ENCODE data around the gene PRKG1. TPM values are rescaled to one million over a fixed set of nuclear protein-coding genes. Genes with fewer than 3 reads are reported as not detected.

The PRKG1 gene
- total RNA-seq, 1 donor from 2014 or later = 26.4 TPM

GRCh38 chr10:51326174-51326573 is 251.9 kb downstream of the PRKG1 start:
- H3K27me3 Mint-ChIP-seq (ENCODE audit: insufficient read depth, low read depth) = peaks cover 2% of the 10 kb centered on the region
- Histone ChIP-seq H3K27me3 (no peaks in the 10 kb centered on the region), H2AFZ (replicated peaks) (no peak overlapping the region), H3F3A (ENCODE audit: low read depth) (no peaks in the 10 kb centered on the region), H3K4me1 (no peaks in the 10 kb centered on the region), H3K4me2 (no peak overlapping the region), H4K20me1 (ENCODE audit: low read depth) (no peaks in the 10 kb centered on the region), H3K4me3 (no peak overlapping the region), H3K9me3 (ENCODE audit: low read depth) (no peaks in the 10 kb centered on the region), H3K9ac (no peak overlapping the region), H3K79me2 (ENCODE audit: low read depth) (no peaks in the 10 kb centered on the region), H3K27ac (no peak overlapping the region), H3K36me3 (no peaks in the 10 kb centered on the region)
- no peak for DNase-seq (ENCODE audit: low spot score)
- peaks cover 7% of the 10 kb centered on the region for H3K9me3 Mint-ChIP-seq
- no peak overlapping the region for H3K4me3 Mint-ChIP-seq
- H3K36me3 Mint-ChIP-seq = no peaks in the 10 kb centered on the region
- no peak for TF ChIP-seq EZH2phosphoT487 (IDR thresholded peaks at IDR 0.05)
- no peak for TF ChIP-seq CTCF (IDR thresholded peaks at IDR 0.05)
- TF ChIP-seq EZH2 (IDR thresholded peaks at IDR 0.05) = no peak
- H3K27ac Mint-ChIP-seq = no peak overlapping the region
- H3K4me1 Mint-ChIP-seq = no peaks in the 10 kb centered on the region

- Histone ChIP-seq H3K79me2 (ENCODE audit: low read depth) (no peaks in the 10 kb centered on the region), H3F3A (ENCODE audit: low read depth) (no peaks in the 10 kb centered on the region), H3K9ac (no peak overlapping the region), H3K9me3 (ENCODE audit: low read depth) (no peaks in the 10 kb centered on the region), H3K4me3 (no peak overlapping the region), H4K20me1 (ENCODE audit: low read depth) (no peaks in the 10 kb centered on the region), H3K27ac (no peak overlapping the region), H3K4me2 (no peak overlapping the region), H2AFZ (replicated peaks) (no peak overlapping the region), H3K4me1 (no peaks in the 10 kb centered on the region), H3K36me3 (no peaks in the 10 kb centered on the region), H3K27me3 (no peaks in the 10 kb centered on the region)
- Mint-ChIP-seq H3K36me3 (no peaks in the 10 kb centered on the region), H3K9me3 (peaks cover 7% of the 10 kb centered on the region), H3K27ac (no peak overlapping the region), H3K4me1 (no peaks in the 10 kb centered on the region), H3K27me3 (ENCODE audit: insufficient read depth, low read depth) (peaks cover 2% of the 10 kb centered on the region), H3K4me3 (no peak overlapping the region)
- TF ChIP-seq EZH2phosphoT487 (IDR thresholded peaks at IDR 0.05) (no peak), EZH2 (IDR thresholded peaks at IDR 0.05) (no peak), CTCF (IDR thresholded peaks at IDR 0.05) (no peak)
- DNase-seq (ENCODE audit: low spot score) = no peak
These were observed 253.1 kb downstream of the PRKG1 start for GRCh38 chr10:51327432-51327831.

GRCh38 chr10:51340366-51340765 is 266.1 kb downstream of the PRKG1 start:
- H3K9ac ChIP-seq = no peak overlapping the region
- no peaks in the 10 kb centered on the region for H3K9me3 Mint-ChIP-seq
- no peaks in the 10 kb centered on the region for H3K4me1 Mint-ChIP-seq
- no peaks in the 10 kb centered on the region for H3K27me3 Mint-ChIP-seq (ENCODE audit: insufficient read depth, low read depth)
- no peaks in the 10 kb centered on the region for H3K9me3 ChIP-seq (ENCODE audit: low read depth)
- no peaks in the 10 kb centered on the region for H3K27me3 ChIP-seq
- no peak for DNase-seq (ENCODE audit: low spot score)
- no peak overlapping the region for H3K27ac ChIP-seq
- peaks cover 9% of the 10 kb centered on the region for H3K4me1 ChIP-seq
- H3K4me3 ChIP-seq = no peak overlapping the region
- no peaks in the 10 kb centered on the region for H3K36me3 ChIP-seq
- no peak for TF ChIP-seq CTCF (IDR thresholded peaks at IDR 0.05)
- TF ChIP-seq EZH2 (IDR thresholded peaks at IDR 0.05) = no peak
- TF ChIP-seq EZH2phosphoT487 (IDR thresholded peaks at IDR 0.05) = no peak
- no peak overlapping the region for H3K27ac Mint-ChIP-seq
- H3K4me2 ChIP-seq = no peak overlapping the region
- H3K36me3 Mint-ChIP-seq = no peaks in the 10 kb centered on the region
- no peak overlapping the region for H3K4me3 Mint-ChIP-seq
- no peaks in the 10 kb centered on the region for H3F3A ChIP-seq (ENCODE audit: low read depth)
- H2AFZ ChIP-seq (replicated peaks) = no peak overlapping the region
- no peaks in the 10 kb centered on the region for H4K20me1 ChIP-seq (ENCODE audit: low read depth)
- no peaks in the 10 kb centered on the region for H3K79me2 ChIP-seq (ENCODE audit: low read depth)
